Measurements from ENCODE around the gene STYXL2.

STYXL2 gene

DNA sequence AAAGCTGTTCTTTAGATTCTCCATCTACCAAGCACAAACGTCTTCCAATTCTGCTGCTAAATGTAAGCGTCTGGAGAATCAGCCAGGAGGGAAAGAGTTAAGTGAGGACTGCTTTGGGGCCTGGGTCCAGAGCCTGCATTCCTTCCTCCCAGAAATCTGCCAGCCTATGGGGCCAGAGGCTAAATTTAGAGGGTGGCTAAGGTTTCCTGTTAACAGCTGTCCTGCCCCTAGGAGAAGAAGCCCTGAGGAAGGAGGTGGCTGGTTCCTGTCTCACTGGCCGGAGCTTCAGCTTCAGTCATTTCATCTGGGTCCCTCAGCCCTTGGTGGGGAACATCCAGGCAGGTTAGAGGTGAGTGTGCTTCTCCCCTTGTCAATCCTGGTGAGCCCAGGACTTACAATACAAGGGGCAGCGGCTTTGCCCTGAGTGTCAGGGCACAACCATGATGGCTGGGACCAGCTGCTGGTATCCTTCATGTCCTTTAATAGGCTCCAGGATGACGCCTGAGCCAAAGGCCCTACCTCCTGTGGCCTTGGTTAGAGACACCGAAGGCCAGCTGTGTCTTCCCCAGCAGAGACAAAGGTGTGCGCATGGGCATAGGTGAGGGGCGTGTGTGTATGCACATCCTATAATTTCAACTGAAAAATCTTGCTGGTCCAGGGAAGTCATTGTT lies at the start of gene STYXL2:
Gene STYXL2 (plus strand): TSS at position 230 of the 671 bp plus-strand sequence. CDS start 775 bp downstream, outside the sequence.
- no peak for DNase-seq (ENCODE audit: low read depth in 2 of 2)

DNA sequence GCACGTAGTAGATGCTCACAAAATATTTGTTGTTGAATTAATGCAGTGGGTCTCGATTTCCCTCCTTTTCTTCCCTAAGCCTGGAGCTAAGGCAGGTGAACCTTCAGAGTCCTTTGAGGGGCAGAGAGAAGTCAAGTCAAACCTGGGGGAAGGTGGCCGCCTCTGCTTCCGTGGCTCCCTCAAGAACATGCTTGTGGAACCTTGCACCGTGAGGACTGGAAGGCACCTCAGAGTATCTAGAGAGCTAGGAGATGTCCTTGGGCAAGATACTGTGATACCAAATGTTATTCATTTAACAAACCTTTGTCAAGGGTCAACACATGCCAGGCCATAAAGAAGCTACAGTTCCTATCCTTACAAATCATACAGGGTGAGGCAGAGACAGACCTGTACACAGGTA lies 42.0 kb upstream of the STYXL2 start:
- no peak for DNase-seq (ENCODE audit: low read depth in 2 of 2)

DNA sequence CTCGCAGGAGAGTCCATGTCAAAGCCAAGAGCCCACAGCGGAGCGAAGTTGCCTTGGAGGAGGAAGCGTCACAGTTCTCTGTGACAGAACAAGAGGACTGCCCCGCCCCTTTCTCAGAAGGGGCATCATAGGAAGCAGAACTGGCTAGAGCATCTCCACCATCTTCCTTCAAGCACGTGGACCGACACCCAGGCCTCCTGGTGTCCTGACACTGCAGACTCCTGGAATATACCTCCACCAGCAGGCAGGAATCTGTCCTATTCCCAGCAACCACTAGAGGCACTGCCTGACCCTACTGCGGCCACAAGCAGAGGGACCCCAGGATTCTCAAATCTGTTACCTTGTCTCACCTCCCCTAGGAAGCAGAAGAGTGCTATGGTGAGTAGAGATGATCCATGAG lies 41.5 kb upstream of the STYXL2 start:
- DNase-seq (ENCODE audit: low read depth in 2 of 2) = no peak

DNA sequence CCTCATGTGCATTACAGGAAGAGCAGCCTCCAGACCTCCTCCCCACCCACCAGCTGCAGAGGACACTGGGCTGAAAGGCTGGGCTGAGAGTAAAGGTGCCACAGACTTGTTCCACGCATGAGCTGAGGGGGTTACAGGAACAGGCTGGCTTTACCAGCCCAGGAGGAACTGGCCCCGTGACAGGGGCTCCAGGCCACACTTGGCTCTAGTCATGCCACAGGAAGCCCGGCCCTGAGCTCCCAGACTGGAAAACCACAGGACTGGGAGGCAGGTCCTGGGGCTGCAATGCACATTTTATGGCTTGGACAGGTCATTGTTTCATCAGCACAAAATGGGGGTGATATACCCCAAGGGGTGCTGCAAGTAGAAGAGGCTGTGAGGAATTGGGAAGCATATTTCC lies 39.3 kb upstream of the STYXL2 start:
- DNase-seq (ENCODE audit: low read depth in 2 of 2) = no peak

DNA sequence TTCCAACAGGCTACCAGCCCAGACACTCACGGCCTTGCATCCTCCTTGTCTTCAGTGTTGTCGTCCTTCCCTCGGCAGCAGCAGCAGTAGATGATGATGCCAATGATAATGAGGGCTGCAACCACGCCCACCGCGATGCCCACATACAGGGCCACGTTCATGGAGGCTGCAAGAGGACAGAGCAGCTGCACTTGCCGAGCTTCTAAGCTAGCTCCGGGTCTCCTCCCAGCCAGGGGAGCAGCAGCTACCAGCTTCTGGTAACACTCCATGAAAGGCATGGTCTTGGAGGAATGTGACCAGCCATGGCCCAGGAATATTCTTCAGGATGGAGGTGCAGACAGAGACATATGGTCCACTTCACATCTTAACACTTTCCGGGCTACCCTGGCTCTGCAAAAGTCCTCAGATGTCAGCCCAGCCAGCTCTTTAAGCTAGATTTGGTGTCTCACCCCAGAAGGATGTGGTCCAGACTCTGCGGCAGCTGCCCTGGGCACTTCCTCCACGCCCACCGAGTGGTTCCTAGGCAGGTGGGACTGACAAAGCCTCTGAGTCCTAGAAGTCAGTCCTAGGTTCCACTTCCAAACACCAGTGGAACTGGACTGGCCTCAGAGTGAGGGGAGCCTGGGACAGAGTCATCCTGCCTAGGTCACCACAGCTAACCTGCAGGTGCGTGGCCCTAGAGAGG lies 38.8 kb upstream of the STYXL2 start:
- DNase-seq (ENCODE audit: low read depth in 2 of 2) = no peak

DNA sequence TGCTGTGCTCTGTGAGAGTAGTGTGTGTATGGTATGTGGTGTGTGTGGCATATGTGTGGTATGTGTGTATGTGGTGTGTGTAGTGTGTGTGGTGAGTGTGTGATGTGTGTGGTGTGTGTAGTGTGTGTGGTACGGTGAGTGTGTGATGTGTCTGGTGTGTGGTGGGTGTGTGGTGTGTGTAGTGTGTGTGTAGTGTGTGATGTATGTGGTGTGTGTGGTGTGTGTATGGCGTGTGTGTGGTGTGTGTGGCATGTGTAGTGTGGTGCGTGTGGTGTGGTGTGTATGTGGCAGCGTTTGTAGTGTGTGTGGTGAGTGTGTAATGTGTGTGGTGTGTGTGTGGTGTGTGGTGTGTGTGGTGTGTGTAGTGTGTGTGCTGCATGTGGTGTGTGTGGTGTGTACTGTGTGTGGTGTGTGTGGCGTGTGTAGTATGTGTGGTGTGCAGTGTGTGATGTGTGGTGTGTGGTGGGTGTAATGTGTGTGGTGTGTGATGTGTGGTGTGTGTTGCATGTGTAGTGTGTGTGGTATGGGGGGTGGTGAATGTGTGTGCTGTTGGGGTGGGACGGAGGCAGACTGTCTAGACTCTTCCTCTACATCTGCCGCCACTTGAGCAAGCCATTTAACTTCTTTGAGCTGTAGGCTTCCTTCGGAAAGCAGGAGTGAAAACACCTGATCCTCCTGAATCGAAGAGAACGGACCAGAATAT lies 37.2 kb upstream of the STYXL2 start:
- DNase-seq (ENCODE audit: low read depth in 2 of 2) = no peak

DNA sequence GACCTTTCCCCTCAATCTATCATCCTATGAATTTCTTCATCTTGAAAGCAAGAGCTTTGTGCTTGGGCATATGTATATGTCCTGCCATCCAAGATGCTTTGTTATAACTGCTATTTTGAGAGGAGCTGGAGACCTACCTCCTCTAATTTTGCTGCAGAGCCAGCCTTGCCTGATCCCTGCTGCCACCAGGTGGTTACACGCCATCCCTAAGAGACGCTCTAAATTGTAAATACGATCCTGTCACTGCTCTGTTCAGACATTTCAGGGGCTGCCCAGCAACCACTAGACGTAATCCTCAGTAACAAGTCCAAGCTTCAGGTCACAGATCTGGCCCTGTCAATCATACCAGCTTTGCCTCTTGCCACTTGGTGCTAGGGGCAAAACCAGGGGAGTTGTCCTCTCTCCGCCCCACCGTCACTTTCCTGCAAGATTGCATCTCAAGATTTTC lies 36.6 kb upstream of the STYXL2 start:
- DNase-seq (ENCODE audit: low read depth in 2 of 2) = no peak

DNA sequence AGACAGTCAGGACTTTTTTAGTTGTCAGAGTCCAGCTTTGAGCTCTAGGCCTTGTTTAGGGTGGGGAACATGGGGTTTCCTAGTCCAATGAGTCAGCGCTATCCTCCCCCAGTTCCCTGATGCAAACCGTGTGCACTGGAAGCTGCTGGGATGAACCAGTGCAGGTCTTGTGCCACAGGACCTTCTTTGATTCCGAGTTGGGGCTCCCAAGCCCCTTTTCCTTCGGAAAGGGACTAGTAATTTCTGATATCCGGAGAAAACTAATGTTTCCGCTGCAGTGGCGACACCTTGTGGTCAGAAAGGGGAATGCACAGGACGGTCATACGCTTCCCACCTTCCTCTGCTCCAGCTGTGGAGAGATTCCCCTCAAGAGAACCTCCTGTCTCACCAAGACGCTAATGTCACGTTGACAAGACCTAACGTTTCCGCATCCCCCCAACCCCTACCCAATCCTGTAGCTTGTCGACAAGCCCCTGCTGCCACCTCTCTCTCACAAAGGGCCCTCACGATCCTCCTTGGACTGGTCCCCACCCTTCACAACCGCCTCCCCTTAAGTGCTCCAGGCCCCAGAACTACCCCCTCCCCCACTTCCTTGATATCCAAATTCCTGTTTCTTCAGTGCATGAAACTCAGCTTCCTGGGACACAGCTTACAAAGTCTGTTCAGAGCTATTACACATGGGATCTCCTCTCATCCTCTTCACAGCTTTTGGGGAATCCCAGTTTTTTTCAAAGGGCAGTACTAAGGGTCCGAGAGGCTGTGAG lies 34.6 kb upstream of the STYXL2 start:
- DNase-seq (ENCODE audit: low read depth in 2 of 2) = peak; percentile 67 to 69

DNA sequence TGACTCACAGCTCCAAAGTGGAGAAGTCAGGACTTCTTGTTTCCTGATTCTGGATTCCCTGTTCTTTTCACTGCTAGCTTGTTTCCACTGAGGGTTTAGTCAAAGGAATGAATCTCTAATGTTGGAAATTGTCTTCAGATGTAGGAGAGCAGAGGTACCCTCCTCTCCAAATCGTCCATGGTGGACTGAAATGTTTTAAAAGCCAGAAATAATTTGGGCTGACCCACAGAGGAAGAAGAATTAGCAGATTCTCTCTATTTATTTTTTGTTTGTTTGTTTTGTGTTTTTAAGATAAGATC lies 34.1 kb upstream of the STYXL2 start:
- DNase-seq (ENCODE audit: low read depth in 2 of 2) = no peak

DNA sequence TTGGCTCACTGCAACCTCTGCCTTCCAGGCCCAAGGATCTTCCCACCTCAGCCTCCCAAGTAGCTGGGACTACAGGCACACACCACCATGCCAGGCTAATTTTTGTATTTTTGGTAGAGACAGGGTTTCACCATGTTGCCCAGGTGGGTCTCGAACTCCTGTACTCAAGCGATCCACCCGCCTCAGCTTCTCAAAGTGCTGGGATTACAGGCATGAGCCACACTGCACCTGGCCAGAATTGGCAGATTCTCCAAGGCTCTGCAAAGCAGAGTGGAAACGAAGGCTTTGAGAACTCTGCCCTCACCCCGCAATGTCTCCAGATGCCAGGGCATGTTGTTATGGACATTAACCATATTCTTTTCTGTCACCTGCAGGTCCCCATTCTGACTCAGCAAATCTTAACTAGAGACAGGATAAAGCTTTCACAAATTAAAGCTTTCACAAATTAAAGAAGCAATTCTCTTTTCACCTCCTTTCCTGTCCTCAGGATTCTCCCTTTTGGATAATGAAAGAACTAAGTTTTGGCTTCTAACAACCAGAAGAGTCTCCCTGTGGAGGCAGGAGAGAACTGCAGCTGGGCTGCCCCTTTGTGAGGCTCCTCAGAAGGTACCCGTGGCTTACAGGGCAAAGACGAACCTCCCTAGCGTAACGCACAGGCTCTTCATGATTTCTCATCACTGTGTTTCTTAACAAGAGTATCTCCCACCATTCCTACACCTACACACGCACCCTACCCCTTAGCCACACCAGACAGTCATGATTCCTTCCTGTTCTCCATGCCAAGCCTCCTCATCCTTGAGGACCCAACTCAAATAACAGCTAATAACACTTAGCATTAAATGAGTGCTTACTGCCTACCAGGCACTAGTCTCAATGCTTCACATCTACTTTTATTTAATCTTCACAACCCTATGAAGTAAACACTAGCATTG lies 33.5 kb upstream of the STYXL2 start:
- no peak for DNase-seq (ENCODE audit: low read depth in 2 of 2)

DNA sequence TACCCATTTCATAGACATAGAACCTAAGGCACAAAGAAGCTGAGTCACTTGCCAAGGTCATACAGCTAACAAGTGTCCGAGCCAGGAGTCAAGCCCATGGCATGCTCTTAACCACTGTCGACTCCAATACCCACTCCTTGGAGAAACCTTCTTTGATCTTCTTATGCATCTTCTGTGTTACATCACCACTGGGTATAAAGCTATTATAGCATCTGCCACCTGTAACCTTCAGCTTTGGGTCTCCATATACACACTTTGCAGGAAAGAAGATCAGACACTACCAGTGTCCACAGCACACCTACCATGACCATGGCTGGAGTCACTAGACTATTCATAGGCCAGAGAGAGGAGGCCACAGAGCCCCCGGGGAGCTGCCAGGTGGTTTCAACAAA lies 32.8 kb upstream of the STYXL2 start:
- DNase-seq (ENCODE audit: low read depth in 2 of 2) = no peak

DNA sequence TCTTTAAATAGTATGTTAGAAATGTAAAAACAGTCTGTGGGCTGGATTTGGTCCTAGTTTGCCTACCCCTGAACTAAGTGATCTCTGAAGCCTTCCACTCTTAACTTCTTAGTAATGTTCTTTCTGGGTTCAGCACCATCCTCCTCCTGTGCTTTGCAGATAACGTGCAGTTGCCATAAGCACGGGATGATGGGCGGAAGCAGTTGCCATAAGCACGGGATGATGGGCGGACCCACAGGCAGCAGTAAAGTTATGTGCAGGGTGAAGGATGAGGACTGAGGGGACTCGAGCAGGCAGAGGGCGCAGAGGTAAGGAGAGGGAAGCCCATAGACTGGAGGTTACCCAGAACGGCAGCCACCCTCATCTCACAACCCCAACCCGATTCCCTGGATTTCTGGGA lies 29.3 kb upstream of the STYXL2 start:
- no peak for DNase-seq (ENCODE audit: low read depth in 2 of 2)

DNA sequence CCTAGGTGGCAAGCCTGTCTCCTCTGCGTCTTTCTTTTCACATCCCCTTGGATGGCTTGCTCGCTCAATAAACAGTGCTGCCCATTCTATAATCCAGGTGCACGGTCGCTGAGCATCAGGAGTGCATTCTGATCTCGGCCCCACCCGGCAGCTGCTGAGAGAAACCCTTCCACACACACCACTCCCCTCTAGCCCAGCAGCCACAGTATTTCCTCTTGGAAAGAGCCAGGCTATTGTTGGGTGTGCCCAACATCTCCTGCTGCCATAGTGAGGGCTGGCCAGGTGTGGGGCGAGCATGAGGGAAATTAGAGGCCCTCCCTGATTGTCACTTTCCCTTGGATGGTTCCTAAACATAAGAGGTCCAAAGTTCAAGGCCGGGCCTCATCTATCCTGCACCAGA lies 28.4 kb upstream of the STYXL2 start:
- DNase-seq (ENCODE audit: low read depth in 2 of 2) = no peak

DNA sequence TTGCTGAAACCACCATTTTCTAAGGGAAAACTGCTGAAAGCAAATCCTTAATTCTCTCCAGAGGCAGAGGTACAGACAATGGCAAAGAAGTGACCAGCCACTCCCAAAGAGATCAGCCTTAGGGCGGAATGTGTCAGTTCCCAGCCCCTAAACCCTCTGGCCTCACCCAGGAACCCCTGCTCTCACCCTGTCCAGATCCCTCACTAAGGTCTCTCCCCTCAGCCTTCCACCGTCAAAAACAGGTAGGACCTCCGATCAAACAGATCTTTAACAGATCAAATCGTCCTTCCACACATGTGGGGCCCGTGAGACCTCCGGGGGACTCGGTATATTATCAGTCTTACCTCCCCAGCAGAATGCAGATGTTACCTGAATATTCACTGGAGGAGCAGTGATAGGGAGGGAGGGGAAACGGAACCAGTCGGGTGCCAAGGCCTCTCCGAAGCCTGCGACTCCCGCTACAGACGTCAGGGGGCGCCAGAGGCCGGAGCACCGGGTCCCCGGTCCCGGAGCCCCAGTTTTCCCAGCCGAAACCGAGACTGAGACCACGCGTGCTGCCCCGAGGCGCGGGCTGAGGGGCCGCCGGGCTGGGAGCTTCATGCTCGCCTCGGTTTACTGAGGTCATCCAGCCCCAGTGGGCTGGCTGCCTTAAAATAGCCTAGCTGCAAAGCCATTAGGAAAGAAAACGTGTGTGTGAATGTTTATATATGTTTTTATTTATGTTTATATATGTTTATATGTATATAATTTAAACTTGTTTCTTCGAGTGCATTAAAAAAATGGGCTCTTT lies 27.3 kb upstream of the STYXL2 start:
- peak; percentile 80 to 81 for DNase-seq (ENCODE audit: low read depth in 2 of 2)

DNA sequence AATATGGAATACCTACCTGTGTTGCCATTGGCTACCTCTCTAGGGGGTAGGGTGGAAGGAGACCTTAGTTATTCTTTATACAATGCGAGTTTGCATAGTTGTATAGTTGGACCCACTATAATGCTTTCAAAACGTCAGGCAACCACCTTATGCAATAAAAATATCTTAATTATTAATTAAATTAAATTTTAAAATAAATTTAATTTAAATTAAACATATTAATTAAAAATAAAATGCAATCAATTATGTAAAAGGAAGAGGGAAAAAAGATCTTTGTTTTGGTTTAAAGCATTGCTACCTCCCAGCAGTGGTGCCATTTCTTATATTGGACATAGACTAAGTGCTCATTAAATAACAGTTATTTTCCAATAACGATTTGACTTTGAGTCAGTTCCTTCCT lies 26.0 kb upstream of the STYXL2 start:
- DNase-seq (ENCODE audit: low read depth in 2 of 2) = no peak

DNA sequence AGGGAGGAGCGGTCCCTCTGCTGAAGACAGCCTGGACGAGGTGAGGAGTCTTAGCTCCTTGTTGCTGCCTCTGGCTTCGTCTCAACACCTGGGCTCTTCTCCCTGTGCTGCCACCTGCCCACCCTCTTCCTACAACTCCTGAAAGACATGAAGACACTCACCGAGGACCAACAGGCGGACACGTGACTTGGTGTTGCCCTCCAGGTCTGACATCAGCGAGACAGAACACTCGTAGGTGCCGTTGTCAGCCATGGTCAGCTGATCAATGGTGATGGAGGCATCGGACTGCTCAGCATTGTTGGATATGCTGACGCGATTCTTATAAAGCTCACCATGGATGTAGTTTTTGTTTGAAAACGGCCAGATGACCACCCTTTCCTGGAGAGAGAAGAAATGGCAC lies 25.1 kb upstream of the STYXL2 start:
- DNase-seq (ENCODE audit: low read depth in 2 of 2) = no peak

DNA sequence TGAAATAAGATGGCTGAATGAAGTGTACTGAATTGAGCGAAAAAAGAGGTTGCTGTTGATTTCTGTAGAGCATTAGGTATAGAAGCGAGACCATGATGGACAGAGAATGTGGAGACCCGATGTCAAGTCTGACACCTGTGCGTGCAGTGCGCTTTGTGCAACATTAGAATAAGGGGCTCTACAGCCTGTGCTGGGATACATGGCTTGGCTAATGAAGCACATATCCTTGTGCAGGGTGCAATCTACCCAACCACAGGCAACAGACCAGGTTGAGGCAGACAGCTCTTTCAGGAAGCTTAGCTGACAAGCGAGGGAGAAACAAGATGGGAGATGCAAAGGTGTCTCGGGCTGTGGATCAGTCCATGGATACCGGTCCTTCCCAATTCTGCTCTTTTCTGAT lies 22.6 kb upstream of the STYXL2 start:
- no peak for DNase-seq (ENCODE audit: low read depth in 2 of 2)

DNA sequence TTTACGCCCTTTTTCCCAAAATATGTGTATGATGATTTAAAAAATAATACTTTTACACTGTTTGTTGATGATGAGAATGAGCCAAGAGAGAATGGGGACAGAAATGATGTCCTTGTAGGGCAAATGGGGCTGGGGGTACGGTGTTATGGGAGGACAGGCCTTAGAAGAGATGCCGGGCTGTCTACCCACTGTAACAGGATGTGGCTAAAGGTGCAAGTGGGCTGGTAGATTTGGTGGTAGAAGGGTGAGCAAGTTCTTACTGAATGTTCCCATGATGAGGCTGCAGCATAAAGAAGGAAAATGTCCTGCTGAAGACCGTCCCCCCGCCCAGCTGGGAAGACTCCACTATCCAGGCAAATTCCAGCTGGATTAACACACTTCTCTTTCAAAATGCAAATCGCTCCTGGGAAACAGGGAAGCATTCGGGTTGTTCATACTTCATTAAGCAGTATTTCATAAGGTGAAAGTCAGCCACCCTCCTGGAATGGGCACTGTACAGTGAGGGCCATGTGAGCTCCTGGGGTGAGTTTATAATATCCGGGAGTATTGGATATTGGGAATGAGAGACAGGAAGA lies 17.7 kb upstream of the STYXL2 start:
- DNase-seq (ENCODE audit: low read depth in 2 of 2) = no peak

DNA sequence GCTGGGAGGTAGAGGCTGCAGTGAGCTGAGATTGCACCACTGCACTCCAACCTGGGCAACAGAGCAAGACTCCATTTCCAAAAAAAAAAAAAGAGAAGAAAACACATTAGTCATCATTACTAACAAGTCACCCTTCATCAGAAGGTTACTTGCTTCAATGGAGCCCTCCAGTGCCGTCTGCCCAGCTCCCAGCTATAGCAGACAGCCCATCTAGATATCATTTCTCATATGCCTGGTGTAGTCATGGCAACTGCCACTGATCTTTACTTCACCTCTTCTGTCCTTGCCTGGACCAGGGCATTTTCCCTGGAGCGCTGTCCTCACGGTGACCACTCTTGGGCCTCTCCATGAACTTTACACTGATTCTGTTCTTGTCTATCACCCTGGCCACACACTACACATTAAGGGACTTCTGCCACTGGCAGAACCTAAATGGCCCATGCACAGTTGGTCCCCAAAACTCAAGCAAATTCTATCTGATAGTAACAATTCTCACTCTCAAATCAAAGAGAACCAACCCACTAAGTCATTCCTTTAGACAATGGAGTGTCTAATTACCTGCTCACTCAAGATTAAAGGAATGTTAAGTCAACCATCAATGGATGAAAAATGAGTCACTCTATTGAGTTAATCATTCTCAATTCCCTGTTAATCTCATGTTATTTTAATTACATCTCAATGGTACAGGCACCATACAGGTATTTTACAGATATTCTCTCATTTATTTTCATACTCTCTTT lies 16.6 kb upstream of the STYXL2 start:
- no peak for DNase-seq (ENCODE audit: low read depth in 2 of 2)

DNA sequence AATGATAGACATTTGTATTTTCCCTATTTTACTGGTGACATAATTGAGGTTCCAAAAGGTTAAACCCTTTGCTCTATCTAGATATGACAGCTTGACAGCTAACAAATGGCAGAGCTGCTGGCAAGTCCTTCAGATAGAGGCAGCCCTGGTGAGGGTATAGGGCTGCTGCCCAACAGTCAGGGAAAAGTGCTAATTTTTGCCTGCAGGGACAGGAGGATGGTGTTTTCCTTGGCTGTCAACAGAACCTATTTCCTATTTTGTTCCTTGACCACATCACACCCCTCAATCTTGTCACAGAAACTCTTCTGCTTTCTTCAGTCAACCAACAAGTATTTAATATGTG lies 16.0 kb upstream of the STYXL2 start:
- no peak for DNase-seq (ENCODE audit: low read depth in 2 of 2)
